ENCODE measurements around the gene AKIRIN1. TPM values are rescaled to one million over a fixed set of nuclear protein-coding genes. Genes with fewer than 3 reads are reported as not detected.
"Not testable (repeated sequence)": the region's sequence is repeated elsewhere in the genome, so short reads cannot be mapped to it uniquely, and the experiment has no call there.

The AKIRIN1 gene
- total RNA-seq, 1 donor from 2014 or later, result 37.9 TPM

GRCh38 chr1:38953433-38953860, 37.6 kb upstream of the AKIRIN1 start:
- peak; percentile 78 for DNase-seq (ENCODE audit: low read depth)
- no peak for TF ChIP-seq CTCF (IDR thresholded peaks at IDR 0.05; ENCODE audit: insufficient read depth, low read length, severe bottlenecking)
- no peak for FAIRE-seq
- no peaks in the 10 kb centered on the region for H3K27me3 ChIP-seq (ENCODE audit: control insufficient read depth, insufficient read depth, low read length)
- H3K4me3 ChIP-seq (ENCODE audit: low read depth, low read length), result no peak overlapping the region
- H3K36me3 ChIP-seq (ENCODE audit: control insufficient read depth, insufficient read depth, low read length), result no peaks in the 10 kb centered on the region

GRCh38 chr1:38958967-38959366, 32.1 kb upstream of the AKIRIN1 start:
- DNase-seq (ENCODE audit: low read depth) (peak; percentile 88), FAIRE-seq (no peak)
- Histone ChIP-seq H3K36me3 (ENCODE audit: control insufficient read depth, insufficient read depth, low read length) (no peaks in the 10 kb centered on the region), H3K27me3 (ENCODE audit: control insufficient read depth, insufficient read depth, low read length) (no peaks in the 10 kb centered on the region), H3K4me3 (ENCODE audit: low read depth, low read length) (no peak overlapping the region)
- TF ChIP-seq CTCF (IDR thresholded peaks at IDR 0.05; ENCODE audit: insufficient read depth, low read length, severe bottlenecking), result no peak

DNA sequence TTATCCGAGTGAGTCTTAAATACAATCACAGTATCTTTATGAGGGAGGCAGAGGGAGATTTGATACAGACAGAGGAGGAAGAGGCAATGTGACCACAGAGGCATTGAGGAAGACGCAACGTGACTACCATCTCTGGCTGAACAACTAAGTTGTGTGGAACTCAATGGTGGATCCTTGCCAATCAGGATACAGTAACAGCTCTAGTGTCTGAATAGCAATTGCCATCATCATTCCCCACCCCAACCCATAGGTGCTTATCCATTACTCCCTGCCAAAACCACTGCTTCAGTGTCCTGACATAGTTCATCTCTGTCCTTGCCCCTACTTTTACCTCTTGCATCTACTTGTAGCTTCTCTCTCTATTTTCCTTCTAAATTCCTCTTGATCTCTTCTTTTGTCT, 29.0 kb upstream of the AKIRIN1 start:
- Histone ChIP-seq H3K4me3 (ENCODE audit: low read depth, low read length) (no peak overlapping the region), H3K27me3 (ENCODE audit: control insufficient read depth, insufficient read depth, low read length) (no peaks in the 10 kb centered on the region), H3K36me3 (ENCODE audit: control insufficient read depth, insufficient read depth, low read length) (no peaks in the 10 kb centered on the region)
- DNase-seq (ENCODE audit: low read depth), result peak; percentile 94
- TF ChIP-seq CTCF (IDR thresholded peaks at IDR 0.05; ENCODE audit: insufficient read depth, low read length, severe bottlenecking), result no peak
- FAIRE-seq, result peak; percentile 97

DNA sequence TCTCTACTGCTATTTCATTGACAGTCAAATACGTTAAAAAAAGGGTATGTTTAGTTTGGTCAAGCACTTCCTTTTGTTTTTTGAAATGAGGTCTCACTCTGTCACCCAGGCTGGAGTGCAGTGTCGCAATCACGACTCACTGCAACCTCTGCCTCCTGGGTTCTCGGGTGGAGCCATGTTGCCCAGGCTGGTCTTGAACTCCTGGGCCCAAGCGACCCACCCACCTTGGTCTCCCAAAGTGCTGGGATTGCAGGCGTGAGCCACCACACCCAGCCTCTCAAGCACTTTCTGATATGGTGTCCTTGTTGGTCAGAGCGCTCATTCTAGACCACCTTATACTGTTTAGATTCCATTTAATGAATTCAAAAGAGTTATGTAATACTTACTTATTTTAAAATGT, 28.5 kb upstream of the AKIRIN1 start:
- TF ChIP-seq CTCF (IDR thresholded peaks at IDR 0.05; ENCODE audit: insufficient read depth, low read length, severe bottlenecking), result no peak
- no peaks in the 10 kb centered on the region for H3K36me3 ChIP-seq (ENCODE audit: control insufficient read depth, insufficient read depth, low read length)

DNA sequence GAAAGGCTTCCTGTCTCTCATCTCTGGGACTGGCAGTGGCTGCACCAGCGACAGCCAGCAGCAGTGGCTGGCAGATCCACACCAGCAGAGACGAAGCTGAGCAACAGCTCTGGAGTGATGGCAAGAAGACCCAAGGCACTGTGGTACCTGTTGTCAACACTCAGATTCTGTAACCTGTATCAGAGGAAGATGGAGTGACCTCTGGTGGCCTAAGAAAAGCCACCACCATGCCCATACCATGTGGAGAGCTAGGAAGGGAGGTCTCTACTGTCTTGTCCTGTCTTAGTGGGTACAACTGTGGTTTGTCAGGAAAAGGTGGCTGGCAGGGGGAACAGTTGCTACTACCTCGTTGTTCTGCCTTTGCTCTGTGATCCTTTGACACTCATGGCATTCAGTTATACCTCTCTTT, 26.9 kb upstream of the AKIRIN1 start:
- Histone ChIP-seq H3K27me3 (ENCODE audit: control insufficient read depth, insufficient read depth, low read length) (no peaks in the 10 kb centered on the region), H3K4me3 (ENCODE audit: low read depth, low read length) (no peak overlapping the region), H3K36me3 (ENCODE audit: control insufficient read depth, insufficient read depth, low read length) (no peaks in the 10 kb centered on the region)
- TF ChIP-seq CTCF (IDR thresholded peaks at IDR 0.05; ENCODE audit: insufficient read depth, low read length, severe bottlenecking), result peak; percentile 36
- FAIRE-seq (no peak), DNase-seq (ENCODE audit: low read depth) (no peak)

More for the DNA sequence above, 28.5 kb upstream of the AKIRIN1 start:
- DNase-seq (ENCODE audit: low read depth), result no peak
- no peak for FAIRE-seq
- no peaks in the 10 kb centered on the region for H3K27me3 ChIP-seq (ENCODE audit: control insufficient read depth, insufficient read depth, low read length)
- H3K4me3 ChIP-seq (ENCODE audit: low read depth, low read length), result no peak overlapping the region

DNA sequence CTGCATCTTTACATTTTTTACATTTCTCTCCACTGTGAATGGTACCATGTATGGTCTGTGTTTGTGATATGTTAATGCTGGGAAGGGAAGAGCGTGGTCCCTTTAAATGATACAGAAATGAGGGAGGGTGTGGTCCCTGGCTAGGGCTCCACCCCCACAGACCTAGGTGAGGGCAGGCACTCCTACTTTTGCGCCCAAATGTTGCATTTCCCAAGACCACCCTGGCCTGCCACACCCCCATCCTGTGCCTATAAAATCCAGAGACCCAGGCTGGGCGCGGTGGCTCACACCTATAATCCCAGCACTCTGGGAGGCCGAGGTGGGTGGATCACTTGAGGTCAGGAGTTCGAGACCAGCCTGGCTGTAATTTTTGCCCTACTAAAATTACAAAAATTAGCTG, 17.9 kb upstream of the AKIRIN1 start:
- not testable (repeated sequence) for H3K36me3 ChIP-seq (ENCODE audit: control insufficient read depth, insufficient read depth, low read length); H3K4me3 ChIP-seq (ENCODE audit: low read depth, low read length); DNase-seq (ENCODE audit: low read depth); H3K27me3 ChIP-seq (ENCODE audit: control insufficient read depth, insufficient read depth, low read length); FAIRE-seq
